Ishikawa (cell line): Measurements from ENCODE around the gene MTARC1.

Source experiments
- CEBPB ChIP-seq: IDR thresholded peaks from 2 replicates; pipeline ENCODE4 v1.6.1; 2012
- USF1 ChIP-seq: IDR thresholded peaks from 2 replicates; pipeline ENCODE4 v1.6.1; 2012
- YY1 ChIP-seq: IDR thresholded peaks from 2 replicates; pipeline ENCODE4 v1.6.1; 2012; ENCODE audit warnings: low read depth

DNA sequence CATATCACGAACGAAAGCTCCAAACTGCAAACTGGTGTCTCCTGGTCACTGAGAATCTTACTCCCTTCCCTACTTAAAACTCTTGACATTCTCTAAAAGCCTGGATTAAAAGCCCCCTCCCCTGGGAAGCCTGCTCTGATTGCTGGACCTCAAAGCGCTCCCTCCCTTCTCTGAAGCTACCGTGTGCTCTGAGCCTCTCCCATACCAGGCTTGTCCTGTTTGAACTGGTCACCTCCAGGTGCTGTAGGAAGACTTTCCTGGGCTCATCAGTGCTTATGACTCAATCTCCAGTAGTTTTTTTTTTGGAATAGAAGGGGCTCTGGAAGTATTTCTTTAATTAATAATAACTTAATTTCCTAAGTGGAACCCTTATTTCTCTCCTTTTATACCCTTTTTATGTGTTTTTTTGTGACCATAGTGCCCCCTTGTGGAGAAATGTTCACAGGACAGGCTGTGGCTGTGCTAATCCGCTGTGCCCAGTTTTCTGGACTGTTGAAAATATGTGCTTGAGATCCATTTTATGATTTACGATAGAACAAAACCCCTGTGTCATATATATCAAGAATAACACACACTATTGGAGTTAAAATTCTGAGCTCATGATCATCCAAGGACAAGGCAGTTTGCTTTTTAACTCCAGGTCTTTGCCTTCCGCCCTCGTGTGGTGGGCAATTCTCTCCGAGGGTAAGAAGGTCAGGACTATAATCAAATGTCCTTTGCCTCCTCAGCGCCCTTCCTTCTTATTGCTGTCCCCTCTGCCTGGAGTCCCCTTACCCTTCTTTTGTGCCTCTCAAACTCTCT lies 16.9 kb downstream of the MTARC1 start:
- TF ChIP-seq CEBPB (no peak), USF1 (no peak), YY1 (no peak)
